Measurements from ENCODE around the gene ZNF407.
A peak's percentile ranks its signal among the peaks of the same experiment; 100 is the strongest.

ZNF407 gene

DNA sequence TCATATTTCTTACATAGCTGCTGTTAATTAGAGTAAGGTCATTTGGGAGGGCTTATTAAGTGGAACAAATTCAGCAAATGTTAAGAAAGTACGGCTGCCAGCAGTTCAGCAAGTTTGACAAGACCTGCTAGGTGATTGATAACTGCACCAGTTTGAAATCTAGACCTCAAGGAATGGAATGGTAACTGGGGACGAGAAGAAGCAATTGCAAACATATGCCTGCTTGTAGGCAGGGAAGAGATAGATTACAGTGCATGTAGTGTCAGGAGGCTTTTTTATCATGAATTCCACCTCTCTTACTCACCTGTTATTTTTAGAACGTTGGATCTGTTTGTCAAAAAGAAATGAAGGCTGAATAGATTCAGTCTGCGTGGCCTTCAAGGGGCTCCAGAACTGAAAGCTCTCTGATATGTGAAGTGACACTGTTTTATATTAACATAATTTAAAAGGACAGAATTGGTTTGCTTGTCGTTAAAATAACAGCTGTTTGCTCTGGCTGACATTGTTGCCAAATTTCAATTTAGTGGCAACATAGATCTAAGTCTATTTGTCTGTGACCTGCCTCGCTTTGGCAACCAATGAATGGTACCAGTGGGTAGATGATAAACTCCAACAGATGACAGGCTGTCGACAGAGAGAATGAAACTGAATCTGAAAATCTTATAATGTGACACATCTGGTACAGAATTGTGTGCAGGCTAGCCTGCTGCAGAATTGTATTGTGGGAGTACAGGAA, 199.3 kb downstream of the ZNF407 start:
- peak; percentile 87 for DNase-seq

- no peak for DNase-seq
Measured at GRCh38 chr18:74797577-74798151, 200.0 kb downstream of the ZNF407 start.

GRCh38 chr18:74799542-74799941, 201.9 kb downstream of the ZNF407 start:
- no peak for DNase-seq

- no peak for DNase-seq
Measured at GRCh38 chr18:74800098-74800497, 202.4 kb downstream of the ZNF407 start.

GRCh38 chr18:74803117-74803516, 205.4 kb downstream of the ZNF407 start:
- DNase-seq, result no peak

GRCh38 chr18:74803769-74804168, 206.1 kb downstream of the ZNF407 start:
- DNase-seq, result no peak

DNA sequence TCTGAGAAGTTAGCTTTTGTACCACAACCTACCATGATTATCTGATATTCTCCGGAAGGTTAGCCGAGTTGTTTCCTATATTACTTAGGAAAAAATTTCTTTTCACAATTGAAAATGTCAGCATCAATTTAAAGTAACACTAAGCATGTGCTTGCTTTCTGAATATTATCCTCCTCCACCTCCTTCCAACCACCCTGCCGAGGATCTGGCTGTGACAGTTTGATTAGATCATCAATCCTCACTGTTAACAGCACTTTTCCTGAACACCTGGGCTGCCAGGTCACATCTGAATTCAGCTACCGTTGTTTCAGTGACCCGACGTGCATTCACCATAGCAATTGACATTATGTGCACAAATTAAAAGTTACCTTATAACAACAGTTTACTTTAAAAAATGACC, 207.0 kb downstream of the ZNF407 start:
- no peak for DNase-seq

- DNase-seq, result no peak
Measured at GRCh38 chr18:74806073-74806472, 208.4 kb downstream of the ZNF407 start.

- no peak for DNase-seq
Measured at GRCh38 chr18:74806700-74807416, 209.2 kb downstream of the ZNF407 start.

- DNase-seq, result no peak
Measured at GRCh38 chr18:74817576-74817975, 219.9 kb downstream of the ZNF407 start.

DNA sequence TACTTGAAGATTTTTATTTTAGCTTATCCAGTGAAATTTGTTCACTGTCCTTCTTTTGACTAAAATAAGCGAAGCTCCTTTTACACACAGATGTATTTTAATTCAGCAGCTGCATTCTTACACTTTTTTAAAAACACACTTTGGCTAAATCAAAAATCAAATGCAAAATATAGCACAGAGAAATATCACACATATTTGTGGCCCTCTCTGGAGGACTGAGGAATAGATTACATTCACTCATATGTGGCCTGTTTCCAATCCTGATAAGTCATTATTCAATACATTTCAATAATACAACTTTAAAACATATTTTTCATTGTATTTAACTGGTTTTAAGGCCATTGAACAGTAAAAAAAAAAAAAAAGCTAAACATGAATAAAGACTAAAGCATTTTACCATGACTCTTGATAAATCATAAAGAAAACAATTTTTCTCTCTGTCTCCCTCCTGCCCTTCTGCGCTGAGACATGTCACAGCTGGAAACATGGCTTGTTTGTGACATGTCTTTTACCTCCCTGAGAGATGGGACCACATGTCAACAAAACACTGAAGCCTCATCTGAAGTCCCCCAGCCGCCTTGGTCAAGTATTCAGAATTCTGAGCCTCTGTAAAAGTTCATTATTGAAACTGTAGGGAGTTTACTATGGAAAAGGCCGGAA, 221.0 kb downstream of the ZNF407 start:
- DNase-seq, result no peak

- DNase-seq, result no peak
Measured at GRCh38 chr18:74819433-74820059, 221.9 kb downstream of the ZNF407 start.

DNA sequence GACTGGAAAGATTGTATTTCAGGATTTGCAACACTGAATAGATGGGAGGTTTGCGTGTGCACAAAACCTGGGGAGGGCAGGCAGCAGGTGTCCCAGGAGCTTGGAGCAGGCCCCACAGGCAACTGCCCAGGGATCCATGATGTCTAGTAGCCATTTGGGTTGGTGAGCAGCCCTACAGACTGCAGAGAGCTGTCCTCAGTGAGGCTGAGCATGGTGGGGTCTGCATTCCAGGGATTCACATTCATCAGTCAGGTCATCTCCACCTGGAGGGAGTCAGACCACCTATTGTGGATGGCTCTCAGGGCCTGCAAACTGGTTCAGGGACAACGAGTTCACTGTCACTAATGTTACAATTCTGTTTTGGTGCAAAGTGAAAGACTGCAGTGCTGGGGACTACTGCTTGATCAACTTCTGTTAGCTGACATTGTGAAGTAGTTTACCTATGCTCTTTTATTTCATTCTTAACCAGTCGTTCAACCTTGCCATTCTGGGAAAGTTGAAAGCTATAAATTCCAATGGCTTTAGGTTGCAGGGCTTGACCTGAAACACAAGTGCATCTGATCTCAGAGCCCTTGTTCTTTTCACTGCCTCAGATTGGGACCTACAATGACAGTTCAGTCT, 222.6 kb downstream of the ZNF407 start:
- DNase-seq, result no peak

DNA sequence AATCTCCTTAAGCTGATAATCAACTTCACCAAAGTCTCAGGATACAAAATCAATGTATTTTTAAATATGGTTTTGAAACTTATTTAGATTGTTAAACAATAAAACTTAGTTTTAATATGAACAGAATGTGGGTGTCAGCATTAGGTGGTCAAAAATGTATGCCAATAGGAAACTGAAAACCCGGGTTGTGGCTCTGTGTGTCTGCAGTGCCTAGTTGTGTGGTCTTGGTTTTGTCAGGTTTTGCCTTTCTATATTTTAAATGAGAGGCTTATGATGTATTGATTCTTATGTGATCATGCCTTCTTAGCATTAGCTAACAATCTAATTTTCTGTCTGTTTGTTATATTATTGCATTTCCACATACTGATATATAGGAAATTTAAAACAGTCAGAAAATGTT, 227.8 kb downstream of the ZNF407 start:
- DNase-seq, result no peak

GRCh38 chr18:74826572-74826971, 228.9 kb downstream of the ZNF407 start:
- no peak for DNase-seq

DNA sequence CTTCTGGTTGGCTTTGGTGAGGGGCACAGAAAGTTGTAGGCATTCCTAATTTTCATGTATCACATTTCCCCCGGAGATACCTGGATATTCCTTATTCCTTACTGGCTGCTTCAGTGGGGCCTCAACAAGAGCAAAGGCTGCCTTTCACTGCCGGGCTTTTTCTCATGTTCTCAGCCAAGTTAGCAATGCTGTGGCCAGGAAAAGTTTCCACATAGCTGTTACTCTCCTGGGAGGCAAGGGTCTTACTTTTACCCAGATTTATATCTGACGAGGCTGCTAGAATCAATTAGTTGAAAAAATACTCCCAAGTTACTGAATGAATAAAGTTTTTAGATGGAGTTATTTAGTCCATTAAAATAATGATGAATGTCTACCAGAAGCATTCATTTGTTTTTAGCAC, 230.5 kb downstream of the ZNF407 start:
- DNase-seq, result no peak

DNA sequence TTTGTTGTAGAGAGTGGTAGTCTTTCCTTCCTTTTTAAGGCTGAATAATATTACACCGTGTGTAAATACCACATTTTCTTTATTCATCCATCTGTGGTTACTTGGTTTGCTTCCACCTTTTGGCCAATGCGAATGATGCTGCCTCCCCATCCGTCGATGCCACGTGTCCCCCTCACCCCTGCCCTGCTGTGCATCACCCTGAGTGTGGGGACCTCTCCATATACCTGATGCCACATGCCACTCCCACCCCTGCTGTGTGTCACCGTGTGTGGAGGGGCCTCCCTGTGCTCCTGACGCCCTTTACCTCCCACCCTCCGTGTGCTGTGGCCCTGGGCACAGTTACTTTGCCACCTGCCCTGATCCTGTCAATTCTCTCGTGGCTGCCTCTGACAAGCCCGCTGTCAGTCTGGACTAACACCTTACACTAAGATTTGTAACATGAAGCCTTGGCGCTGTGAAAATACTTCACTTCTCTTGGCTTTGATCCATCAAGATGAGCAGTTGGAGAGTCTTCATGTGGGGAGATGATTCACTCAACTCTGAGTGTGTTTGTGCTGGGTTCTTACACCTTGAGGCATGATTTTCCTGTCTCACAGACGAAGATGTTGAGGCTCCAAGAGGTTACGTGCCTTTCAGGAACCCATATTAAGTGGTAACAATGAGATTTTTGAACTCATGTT, 234.0 kb downstream of the ZNF407 start:
- no peak for DNase-seq

- no peak for DNase-seq
Measured at GRCh38 chr18:74832381-74832780, 234.7 kb downstream of the ZNF407 start.

GRCh38 chr18:74832999-74833398, 235.3 kb downstream of the ZNF407 start:
- no peak for DNase-seq

- DNase-seq, result no peak
Measured at GRCh38 chr18:74834424-74835309, 237.0 kb downstream of the ZNF407 start.

Measured in NCI-H1694 treated with DMSO at 0.1 percent for 48 hours (cell line).